Activated naive CD4-positive, alpha-beta T cell treated with anti-CD3 and anti-CD28 coated beads for 36 hours (primary cell): ENCODE results near the gene ASCL1. TPM values are rescaled to one million over a fixed set of nuclear protein-coding genes. Genes with fewer than 3 reads are reported as not detected.

ENCODE experiments used
- CTCF ChIA-PET: fragments of 350-600 bp; sonication (Branson Sonifier 250); formaldehyde crosslinking; loops from one replicate; lab custom pipeline; 2021; ENCODE audit warnings: antibody characterized with exemption; lab: Charles Lee
- DNase-seq: peaks from one replicate; pipeline ENCODE4 v3.0.0-alpha.2; 2020
- H3K27ac Mint-ChIP-seq: one replicate; pipeline ENCODE4 v1.8.0; 2021; ENCODE audit warnings: mild to moderate bottlenecking, mixed read lengths
- H3K27me3 Mint-ChIP-seq: one replicate; pipeline ENCODE4 v1.8.0; 2021; ENCODE audit warnings: low read depth, mixed read lengths
- H3K36me3 Mint-ChIP-seq: one replicate; pipeline ENCODE4 v1.8.0; 2021; ENCODE audit warnings: low read depth, mixed read lengths
- H3K4me1 Mint-ChIP-seq: one replicate; pipeline ENCODE4 v1.8.0; 2021; ENCODE audit warnings: low read depth, mixed read lengths
- H3K4me3 Mint-ChIP-seq: one replicate; pipeline ENCODE4 v1.8.0; 2021; ENCODE audit warnings: mild to moderate bottlenecking, moderate library complexity, mixed read lengths
- H3K9me3 Mint-ChIP-seq: one replicate; pipeline ENCODE4 v1.8.0; 2021; ENCODE audit warnings: mixed read lengths
- intact Hi-C: fragments of 100-400 bp; cut with micrococcal nuclease; formaldehyde crosslinking; loops from one replicate; pipeline ENCODE4 v1.15.1; 2023
- total RNA-seq, 2 experiments: library from RNA; stranded (reverse); gene quantifications; one replicate each; pipeline ENCODE4 v1.2.3, GENCODE V29; 2021

Gene ASCL1
- total RNA-seq, 2 experiments from 2014 or later: not detected

DNA sequence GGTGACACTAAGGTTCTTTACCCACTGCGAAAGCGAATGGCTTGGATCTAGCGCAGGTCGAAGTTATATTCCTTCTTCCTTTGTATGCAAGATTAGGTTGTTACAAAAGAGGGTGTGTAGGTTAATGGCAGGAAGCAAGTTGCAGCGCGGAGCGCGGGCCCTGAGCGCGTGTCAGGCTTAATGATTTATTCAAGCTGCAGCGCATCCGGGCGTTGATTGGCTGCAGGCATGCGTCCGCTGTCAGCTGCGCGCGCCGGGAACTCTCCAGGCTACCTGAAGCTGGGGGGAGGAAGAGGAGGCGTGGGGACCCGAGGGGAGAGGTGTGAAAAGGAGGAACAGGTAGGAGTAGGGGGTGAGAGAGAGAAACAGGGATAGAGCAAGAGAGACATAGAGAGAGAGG, 7.4 kb downstream of the ASCL1 start:
- CTCF ChIA-PET: no interaction called here
- Mint-ChIP-seq H3K27me3 (peaks cover 79% of the 10 kb centered on the region), H3K4me3 (peak overlapping the region; percentile 70), H3K4me1 (peaks cover 19% of the 10 kb centered on the region), H3K9me3 (peaks cover 3% of the 10 kb centered on the region), H3K27ac (no peak overlapping the region), H3K36me3 (peaks cover 1% of the 10 kb centered on the region)
- intact Hi-C loops: no loop called here
- DNase-seq: peak; percentile 49

DNA sequence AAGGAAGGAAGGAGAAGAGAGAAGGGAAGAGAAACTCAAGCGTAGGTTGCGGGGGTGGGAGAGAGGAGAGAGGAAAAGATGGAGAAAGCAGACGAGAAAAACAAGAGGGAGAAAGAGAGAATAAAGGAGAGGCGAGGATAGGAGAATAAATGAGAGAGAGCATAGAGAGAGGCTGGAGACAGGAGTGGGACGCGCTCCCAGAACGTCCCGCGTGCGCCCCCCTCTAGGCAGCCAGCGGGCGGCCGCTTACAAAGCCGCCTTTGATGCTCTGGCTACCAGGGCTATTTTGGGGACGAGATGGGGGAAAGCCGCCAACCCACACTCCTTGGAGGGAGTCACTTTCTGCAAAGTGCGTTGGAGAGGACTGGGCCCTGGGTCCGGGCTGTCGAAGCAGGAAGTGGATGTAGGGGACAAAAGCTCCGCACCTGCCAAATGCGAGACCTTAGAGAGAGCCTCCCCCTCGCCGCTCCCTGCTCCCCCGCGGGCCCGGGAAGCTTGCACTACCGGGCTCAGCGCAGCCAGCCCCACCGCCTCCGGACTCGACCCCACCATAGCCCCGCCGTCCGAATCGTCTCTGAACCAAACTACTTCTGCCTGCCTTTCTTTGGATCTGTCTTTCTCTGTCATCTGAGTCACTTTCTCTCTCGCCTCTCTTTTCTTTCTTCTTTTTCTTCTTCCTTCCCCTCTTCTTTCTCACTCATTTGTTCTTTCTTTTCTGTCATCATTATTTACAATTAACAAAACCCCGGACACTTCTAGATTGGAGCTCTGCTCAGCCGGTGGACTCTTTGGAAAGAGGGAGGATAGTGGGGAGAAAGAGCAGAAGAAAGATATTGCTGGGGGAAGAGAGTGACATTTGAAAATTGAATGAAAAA, 8.0 kb downstream of the ASCL1 start:
- CTCF ChIA-PET: no interaction called here

DNA sequence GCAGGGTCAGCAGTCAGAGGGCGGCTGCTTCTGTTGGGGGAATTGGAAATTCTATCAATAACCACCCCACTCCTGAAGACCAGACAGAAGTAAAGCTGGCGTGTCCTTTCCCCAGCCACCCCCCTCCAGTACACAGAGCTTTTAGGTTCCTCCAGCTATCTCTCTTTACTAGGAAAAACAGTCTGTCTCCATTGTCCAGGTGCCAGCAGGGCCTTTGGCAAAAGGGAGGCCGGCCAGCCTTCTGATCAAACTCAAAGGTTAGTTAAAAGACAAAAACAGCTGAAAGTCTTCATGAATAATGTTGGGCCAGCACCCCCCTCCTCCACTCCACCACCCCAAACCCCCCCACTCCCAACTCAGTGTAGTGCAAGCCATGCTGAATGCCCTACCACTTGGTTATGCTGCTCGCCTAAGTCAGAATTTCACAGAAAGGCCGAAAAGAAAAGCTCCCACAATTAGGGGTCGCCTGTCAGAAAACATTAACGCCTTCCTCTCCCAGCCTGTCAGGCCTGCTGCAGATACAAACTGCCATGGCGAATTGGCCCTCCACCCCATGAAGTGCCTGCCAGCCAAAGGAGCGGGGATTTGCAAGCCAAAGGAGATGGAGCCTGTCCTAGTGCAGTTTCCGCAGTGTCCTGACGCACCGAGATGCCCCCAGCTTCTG, 8.9 kb downstream of the ASCL1 start:
- Mint-ChIP-seq H3K27me3 (peaks cover 77% of the 10 kb centered on the region), H3K27ac (no peak overlapping the region), H3K9me3 (peaks cover 3% of the 10 kb centered on the region), H3K4me1 (peaks cover 19% of the 10 kb centered on the region), H3K36me3 (peaks cover 1% of the 10 kb centered on the region), H3K4me3 (no peak overlapping the region)
- no peak for DNase-seq
- CTCF ChIA-PET: no interaction called here
- intact Hi-C loops: no loop called here

More for the DNA sequence above, 8.0 kb downstream of the ASCL1 start:
- peaks cover 77% of the 10 kb centered on the region for H3K27me3 Mint-ChIP-seq
- DNase-seq: no peak
- H3K4me3 Mint-ChIP-seq: peak overlapping the region; percentile 70
- H3K9me3 Mint-ChIP-seq: peaks cover 3% of the 10 kb centered on the region
- H3K4me1 Mint-ChIP-seq: peaks cover 19% of the 10 kb centered on the region
- H3K27ac Mint-ChIP-seq: no peak overlapping the region
- peaks cover 1% of the 10 kb centered on the region for H3K36me3 Mint-ChIP-seq
- intact Hi-C loops: no loop called here

DNA sequence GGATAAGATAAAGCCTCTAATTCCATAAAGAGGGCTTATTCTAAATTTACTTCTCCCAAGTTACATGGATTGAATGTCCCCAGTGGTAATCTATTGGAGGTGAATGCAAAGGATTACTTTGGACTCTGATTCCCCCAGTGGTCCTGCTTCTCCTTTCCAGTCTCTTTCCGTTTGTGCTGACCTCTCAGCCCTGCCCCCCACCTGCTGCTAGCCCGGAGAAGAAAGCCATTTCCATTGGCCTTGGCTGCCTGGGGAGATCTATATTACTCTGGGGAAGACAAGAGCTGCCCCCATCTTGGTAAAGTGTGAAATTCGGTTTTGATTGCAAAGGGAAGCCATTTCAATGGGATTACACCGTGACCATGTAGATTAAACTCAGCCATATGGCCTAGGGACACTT, 13.3 kb downstream of the ASCL1 start:
- CTCF ChIA-PET: no interaction called here
- Mint-ChIP-seq H3K4me3 (no peak overlapping the region), H3K27ac (no peak overlapping the region), H3K4me1 (peaks cover under 1% of the 10 kb centered on the region), H3K36me3 (peaks cover under 1% of the 10 kb centered on the region), H3K27me3 (peaks cover 38% of the 10 kb centered on the region), H3K9me3 (no peaks in the 10 kb centered on the region)
- DNase-seq: no peak
- intact Hi-C loops: no loop called here

DNA sequence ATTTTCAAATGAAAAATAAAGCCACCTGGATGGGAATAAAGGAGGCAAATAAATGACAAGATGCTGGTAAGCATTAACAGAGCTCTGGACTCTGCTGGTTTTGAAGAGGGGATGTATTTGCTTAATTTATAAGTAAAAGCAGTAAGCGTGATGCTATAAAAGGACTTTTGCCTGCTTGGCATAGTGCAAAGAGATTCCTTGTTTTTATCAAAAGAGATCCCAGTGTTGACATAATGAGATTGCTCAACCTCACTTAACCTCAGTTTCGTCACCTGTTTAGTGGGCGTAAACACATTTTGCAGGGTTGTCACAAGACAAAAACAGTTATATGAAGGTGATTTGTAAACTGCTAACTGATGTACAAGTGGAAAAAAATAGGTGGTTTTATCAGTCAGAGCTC, 13.8 kb downstream of the ASCL1 start:
- Mint-ChIP-seq H3K4me1 (no peaks in the 10 kb centered on the region), H3K9me3 (no peaks in the 10 kb centered on the region), H3K4me3 (no peak overlapping the region), H3K27ac (no peak overlapping the region), H3K27me3 (peaks cover 33% of the 10 kb centered on the region), H3K36me3 (no peaks in the 10 kb centered on the region)
- CTCF ChIA-PET: no interaction called here
- intact Hi-C loops: no loop called here
- no peak for DNase-seq

DNA sequence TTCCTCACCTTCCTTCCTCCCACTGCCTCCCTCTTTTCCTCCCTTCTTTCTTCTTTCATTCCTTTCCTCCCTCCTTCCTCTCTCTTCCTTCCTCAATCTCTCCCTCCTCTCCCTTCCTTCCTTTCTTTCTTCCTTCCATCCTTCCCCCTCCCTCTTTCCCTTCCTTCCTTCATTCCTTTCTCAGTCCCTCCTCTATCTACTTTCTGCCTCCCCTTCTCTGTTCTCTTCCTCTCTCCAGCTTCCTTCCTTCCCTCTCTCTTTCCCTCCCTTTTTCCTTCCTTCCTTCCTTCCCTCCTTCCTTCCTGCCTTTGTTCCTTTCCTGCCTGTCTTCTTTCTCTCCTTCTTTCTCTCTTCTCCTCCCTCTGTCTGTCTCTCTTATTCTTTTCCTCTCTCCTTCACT, 16.1 kb downstream of the ASCL1 start:
- H3K27me3 Mint-ChIP-seq: peaks cover 16% of the 10 kb centered on the region

DNA sequence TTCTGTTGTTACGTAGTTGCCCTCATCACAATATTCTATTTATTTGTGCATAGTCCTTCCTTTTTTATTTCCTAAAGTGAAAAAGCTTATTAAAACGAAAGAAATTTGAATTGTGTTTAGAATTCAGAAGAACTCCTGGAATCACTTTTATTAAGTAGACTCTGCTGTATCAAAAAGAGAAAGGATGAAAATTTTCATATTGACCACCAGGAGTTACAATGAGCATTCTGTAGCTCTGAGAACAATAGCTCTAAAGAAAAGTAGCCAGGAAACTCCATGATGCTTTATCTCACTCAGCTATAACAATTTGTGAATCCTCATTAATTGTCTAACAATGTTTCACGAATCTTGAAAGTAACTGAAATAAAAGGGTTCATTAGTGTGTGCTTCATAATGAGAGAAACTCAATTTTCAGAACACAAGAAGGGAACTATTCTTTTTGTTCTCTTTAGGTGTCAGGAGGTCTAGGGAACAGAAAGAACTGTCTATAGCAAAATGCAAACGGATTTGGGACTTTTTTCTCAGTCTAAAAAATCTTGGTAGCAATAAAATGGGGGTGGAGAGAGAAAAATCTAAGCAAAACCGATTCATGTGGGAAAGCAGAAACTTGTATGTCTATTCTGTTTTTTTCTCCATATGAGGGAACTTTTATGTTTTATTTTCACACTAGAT, 19.3 kb downstream of the ASCL1 start:
- no peaks in the 10 kb centered on the region for H3K9me3 Mint-ChIP-seq
- no peaks in the 10 kb centered on the region for H3K36me3 Mint-ChIP-seq
- DNase-seq: no peak
- H3K4me1 Mint-ChIP-seq: no peaks in the 10 kb centered on the region
- intact Hi-C loops: no loop called here
- no peak overlapping the region for H3K27ac Mint-ChIP-seq
- CTCF ChIA-PET: no interaction called here
- no peak overlapping the region for H3K4me3 Mint-ChIP-seq
- peaks cover 4% of the 10 kb centered on the region for H3K27me3 Mint-ChIP-seq

More for the DNA sequence above, 16.1 kb downstream of the ASCL1 start:
- DNase-seq: no peak
- Mint-ChIP-seq H3K9me3 (no peaks in the 10 kb centered on the region), H3K4me1 (no peaks in the 10 kb centered on the region), H3K4me3 (no peak overlapping the region), H3K27ac (no peak overlapping the region), H3K36me3 (no peaks in the 10 kb centered on the region)
- intact Hi-C loops: no loop called here
- CTCF ChIA-PET: interaction anchor here (0.8 kb wide), 1 partner anchor 25 kb away, joined by 5 read pairs; no protein-coding TSS in a partner anchor

DNA sequence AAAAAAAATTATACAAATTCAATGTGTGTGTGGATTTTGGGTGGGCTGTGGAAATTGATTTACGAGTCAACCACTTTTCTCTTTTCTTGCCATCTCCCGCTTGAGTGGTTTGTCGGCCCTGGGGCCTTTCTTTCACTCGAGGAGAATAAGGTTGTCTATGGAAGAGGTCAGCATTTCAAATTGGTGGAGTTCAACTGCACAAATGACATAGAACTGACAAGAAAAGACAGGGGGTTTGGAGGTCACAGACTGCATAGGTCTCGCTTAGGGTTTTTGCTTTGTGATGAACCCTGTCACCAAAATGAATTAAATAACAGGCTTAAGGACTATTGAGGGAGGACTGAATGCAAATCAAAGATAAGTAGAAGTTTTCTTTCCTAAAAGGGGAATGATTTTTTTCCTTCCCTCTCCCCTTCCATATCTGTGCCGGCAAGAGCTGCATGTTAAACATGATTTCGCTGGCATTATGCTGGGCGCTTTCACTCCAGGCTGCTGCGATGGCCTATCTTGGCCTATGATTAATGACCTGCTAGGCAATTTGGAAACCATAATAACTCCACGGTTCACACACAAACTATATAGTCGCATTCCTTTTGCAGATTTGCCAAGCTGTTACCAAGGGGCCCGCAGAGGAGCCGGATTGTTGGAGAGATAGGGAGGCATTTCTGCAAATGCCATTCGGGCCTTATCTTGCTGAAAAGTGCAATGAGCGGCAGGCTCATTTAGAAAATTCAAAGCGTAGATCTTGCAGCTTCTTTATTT, 20.7 kb downstream of the ASCL1 start:
- DNase-seq: no peak
- H3K27me3 Mint-ChIP-seq: peaks cover 4% of the 10 kb centered on the region
- intact Hi-C loops: no loop called here
- CTCF ChIA-PET: no interaction called here
- no peak overlapping the region for H3K4me3 Mint-ChIP-seq
- H3K9me3 Mint-ChIP-seq: no peaks in the 10 kb centered on the region
- H3K4me1 Mint-ChIP-seq: no peaks in the 10 kb centered on the region
- no peak overlapping the region for H3K27ac Mint-ChIP-seq
- H3K36me3 Mint-ChIP-seq: no peaks in the 10 kb centered on the region

DNA sequence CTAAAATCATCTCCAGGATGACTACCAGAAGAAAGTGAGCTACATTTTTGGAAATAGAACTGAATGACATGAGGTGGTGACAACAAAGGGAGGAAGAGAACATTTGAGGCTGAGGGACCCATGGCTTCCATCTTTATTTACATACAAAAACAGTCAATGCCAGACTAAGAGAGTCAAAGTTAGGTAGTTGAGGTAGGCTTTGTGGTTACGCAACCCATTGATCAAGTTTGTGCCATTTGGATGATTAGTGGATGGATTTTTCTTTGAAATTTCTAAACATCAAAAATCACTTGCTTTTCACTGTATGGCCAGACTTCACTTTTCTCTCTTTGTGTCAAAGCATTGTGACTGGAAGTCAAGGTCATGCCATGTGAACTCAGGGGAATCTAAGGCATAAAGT, 22.9 kb downstream of the ASCL1 start:
- intact Hi-C loops: no loop called here
- Mint-ChIP-seq H3K27me3 (peaks cover 10% of the 10 kb centered on the region), H3K36me3 (no peaks in the 10 kb centered on the region), H3K4me3 (no peak overlapping the region), H3K9me3 (no peaks in the 10 kb centered on the region), H3K27ac (no peak overlapping the region), H3K4me1 (no peaks in the 10 kb centered on the region)
- CTCF ChIA-PET: interaction anchor here (0.7 kb wide), 1 partner anchor 70 kb away, joined by 3 read pairs; no protein-coding TSS in a partner anchor
- no peak for DNase-seq

DNA sequence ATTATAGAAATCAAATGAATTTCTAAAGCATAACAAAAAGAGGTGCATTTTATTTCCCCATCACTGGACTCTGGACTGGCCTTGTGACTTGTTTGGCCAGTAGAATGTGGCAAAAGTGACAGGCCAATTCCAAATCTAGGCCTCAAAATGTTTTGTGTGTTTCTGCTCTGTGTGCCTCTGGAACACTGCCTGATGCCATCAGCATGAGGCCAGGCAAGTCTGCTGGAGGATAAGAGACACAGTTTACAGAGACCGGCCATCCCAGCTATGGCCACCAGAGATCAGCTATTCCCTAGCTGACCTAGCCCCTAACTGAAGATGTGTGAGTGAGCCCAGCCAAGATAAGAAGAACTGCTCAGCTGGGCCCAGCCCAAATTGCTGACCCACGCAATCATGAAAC, 32.9 kb downstream of the ASCL1 start:
- Mint-ChIP-seq H3K4me3 (no peak overlapping the region), H3K27me3 (no peaks in the 10 kb centered on the region), H3K36me3 (no peaks in the 10 kb centered on the region), H3K9me3 (no peaks in the 10 kb centered on the region), H3K27ac (no peak overlapping the region), H3K4me1 (no peaks in the 10 kb centered on the region)
- CTCF ChIA-PET: no interaction called here
- intact Hi-C loops: no loop called here
- DNase-seq: no peak

DNA sequence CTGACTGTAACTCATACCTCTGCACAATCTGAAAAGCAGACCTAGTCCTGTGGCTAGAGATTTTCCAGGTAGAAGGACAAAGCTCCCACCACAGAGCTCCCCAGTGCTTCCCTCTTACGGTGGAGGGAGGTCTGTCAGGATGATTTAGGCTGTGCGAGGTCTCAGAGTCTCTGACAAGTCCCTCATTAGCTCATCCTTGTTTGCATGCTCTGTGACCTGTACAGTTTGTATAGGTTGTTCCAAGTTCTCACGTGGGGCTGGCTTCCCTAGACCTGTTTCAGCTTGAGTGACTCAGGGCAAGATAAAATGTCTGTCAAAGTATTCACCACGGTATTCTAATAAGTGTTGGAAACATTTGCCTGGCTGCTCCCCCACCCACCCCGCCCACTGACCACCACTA, 34.8 kb downstream of the ASCL1 start:
- intact Hi-C loops: no loop called here
- peaks cover under 1% of the 10 kb centered on the region for H3K9me3 Mint-ChIP-seq
- H3K4me1 Mint-ChIP-seq: no peaks in the 10 kb centered on the region
- no peak for DNase-seq
- CTCF ChIA-PET: no interaction called here
- H3K27me3 Mint-ChIP-seq: no peaks in the 10 kb centered on the region
- H3K27ac Mint-ChIP-seq: no peak overlapping the region
- no peaks in the 10 kb centered on the region for H3K36me3 Mint-ChIP-seq
- H3K4me3 Mint-ChIP-seq: no peak overlapping the region

DNA sequence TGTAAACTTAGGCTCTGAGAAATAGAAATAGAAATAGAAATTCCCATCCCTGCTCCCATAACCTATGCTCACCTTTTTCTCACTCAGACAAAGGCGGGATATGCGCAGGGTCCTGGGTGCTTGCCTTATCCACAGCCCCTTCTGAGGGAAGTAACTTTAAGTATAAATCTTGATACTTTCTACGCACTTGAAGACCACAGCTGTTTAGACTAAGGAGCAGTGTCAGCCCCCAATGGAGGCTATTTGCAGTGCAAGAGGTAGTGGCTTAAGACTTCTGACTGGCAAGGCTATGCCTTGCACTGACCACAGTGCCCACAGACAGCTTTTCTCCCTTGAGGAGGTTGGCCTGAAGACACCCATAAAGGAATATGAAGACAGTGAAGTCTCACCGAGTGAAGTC, 35.2 kb downstream of the ASCL1 start:
- Mint-ChIP-seq H3K4me1 (no peaks in the 10 kb centered on the region), H3K4me3 (no peak overlapping the region), H3K9me3 (peaks cover 4% of the 10 kb centered on the region), H3K27ac (no peak overlapping the region), H3K36me3 (no peaks in the 10 kb centered on the region), H3K27me3 (no peaks in the 10 kb centered on the region)
- intact Hi-C loops: no loop called here
- DNase-seq: no peak
- CTCF ChIA-PET: no interaction called here
